Endothelial cell of umbilical vein (primary cell): ENCODE data around the gene HS3ST1. TPM values are rescaled to one million over a fixed set of nuclear protein-coding genes. Genes with fewer than 3 reads are reported as not detected.

Experiments
- BruUV-seq: library from RNA; stranded (reverse); fragments of 400-500 nt; replicated peaks from 2 replicates; lab custom pipeline; 2021; lab: Mats Ljungman, UMichigan
- CTCF ChIA-PET: fragments of 300-600, 350-600 bp; sonication (Branson Sonifier 250); formaldehyde crosslinking; loops from one replicate; lab custom pipeline; 2021; ENCODE audit warnings: antibody characterized with exemption, inconsistent platforms; lab: Charles Lee
- POLR2A ChIA-PET: fragments of 300-600, 350-600 bp; sonication (Branson Sonifier 250); formaldehyde crosslinking; loops from one replicate; lab custom pipeline; 2021; ENCODE audit warnings: antibody characterized with exemption, inconsistent platforms; lab: Charles Lee
- DNase-seq: peaks from one replicate; pipeline ENCODE4 v3.0.0-alpha.2; 2011; ENCODE audit warnings: low read depth, low spot score
- FAIRE-seq: peaks from 2 replicates; lab custom pipeline; 2011; peaks lifted over from hg19 to GRCh38; lab: Jason Lieb, UNC
- H2AFZ ChIP-seq: 2 replicates; pipeline ENCODE4 v1.6.0; 2012; ENCODE audit warnings: low read depth, low read length, control low read depth, inconsistent platforms
- H3K27ac ChIP-seq: 2 replicates; pipeline ENCODE4 v1.5.1; 2011; ENCODE audit warnings: low read depth, mild to moderate bottlenecking, control low read depth, low read length, moderate library complexity; ENCODE audit not compliant: insufficient read depth
- H3K27me3 ChIP-seq, 2 experiments: 2 replicates each; pipeline versions ENCODE4 v1.6.0 to v1.6.1; 2011; ENCODE audit warnings: low read length in 2 of 2, mixed read lengths in 1 of 2; ENCODE audit not compliant: control insufficient read depth in 2 of 2, insufficient read depth in 2 of 2
- H3K36me3 ChIP-seq, 2 experiments: 2 replicates in 1 of 2; 3 replicates in 1 of 2; pipeline ENCODE4 v1.5.1; 2011; ENCODE audit warnings: low read length in 2 of 2, mild to moderate bottlenecking in 1 of 2, moderate library complexity in 1 of 2; ENCODE audit not compliant: control insufficient read depth in 2 of 2, insufficient read depth in 2 of 2; ENCODE audit errors: extremely low read depth in 1 of 2
- H3K4me1 ChIP-seq: 3 replicates; pipeline ENCODE4 v1.5.1; 2011; ENCODE audit warnings: mild to moderate bottlenecking, low read length; ENCODE audit not compliant: control insufficient read depth, insufficient read depth; ENCODE audit errors: extremely low read depth
- H3K4me2 ChIP-seq: 2 replicates; pipeline ENCODE4 v1.6.1; 2011; ENCODE audit warnings: low read length, control low read depth, mixed read lengths; ENCODE audit not compliant: insufficient read depth
- H3K4me3 ChIP-seq, 3 experiments: fragments of 200-600 bp in 1 of 3; sonication (generic), shearing (Covaris generic) in 1 of 3; replicated peaks in 1 of 3; 2 replicates each; pipeline ENCODE4 v1.5.1; 2011 to 2016; ENCODE audit warnings: control low read depth in 3 of 3, low read length in 3 of 3, mild to moderate bottlenecking in 2 of 3, inconsistent platforms in 1 of 3, low read depth in 1 of 3, moderate library complexity in 1 of 3; ENCODE audit not compliant: insufficient read depth in 1 of 3
- H3K79me2 ChIP-seq: 2 replicates; pipeline ENCODE4 v1.6.0; 2012; ENCODE audit warnings: low read length, inconsistent platforms; ENCODE audit not compliant: control insufficient read depth, insufficient read depth
- H3K9ac ChIP-seq: replicated peaks from 2 replicates; pipeline ENCODE3; 2011; ENCODE audit warnings: low read length, control low read depth; ENCODE audit not compliant: insufficient read depth; ENCODE audit errors: extremely low read depth
- H3K9me1 ChIP-seq: replicated peaks from 3 replicates; pipeline ENCODE4 v1.6.0; 2011; ENCODE audit warnings: mild to moderate bottlenecking, low read length; ENCODE audit not compliant: control insufficient read depth, insufficient read depth; ENCODE audit errors: extremely low read depth
- H3K9me3 ChIP-seq: replicated peaks from 2 replicates; pipeline ENCODE4 v1.5.1; 2012; ENCODE audit warnings: low read length, inconsistent platforms; ENCODE audit not compliant: control insufficient read depth, insufficient read depth
- H4K20me1 ChIP-seq: replicated peaks from 2 replicates; pipeline ENCODE3; 2011; ENCODE audit warnings: mild to moderate bottlenecking, low read length; ENCODE audit not compliant: control insufficient read depth, insufficient read depth; ENCODE audit errors: extremely low read depth
- EZH2 ChIP-seq: IDR thresholded peaks from 2 replicates; pipeline ENCODE4 v1.6.1; 2012; ENCODE audit warnings: borderline replicate concordance, low read depth, mild to moderate bottlenecking, moderate library complexity, low read length, inconsistent platforms; ENCODE audit not compliant: severe bottlenecking
- FOS ChIP-seq: IDR thresholded peaks from 2 replicates; pipeline ENCODE4 v1.6.1; 2011; ENCODE audit warnings: mild to moderate bottlenecking, low read length, moderate library complexity, borderline replicate concordance; ENCODE audit not compliant: insufficient read depth
- GATA2 ChIP-seq: IDR thresholded peaks from 2 replicates; pipeline ENCODE4 v1.7.0; 2011; ENCODE audit warnings: low read depth, mild to moderate bottlenecking, moderate library complexity, mixed read lengths, low read length; ENCODE audit not compliant: insufficient read length, insufficient read depth
- JUN ChIP-seq: IDR thresholded peaks from 2 replicates; pipeline ENCODE4 v1.6.1; 2011; ENCODE audit warnings: borderline replicate concordance, low read depth; ENCODE audit not compliant: insufficient read length, insufficient read depth
- MAX ChIP-seq: IDR thresholded peaks from 2 replicates; pipeline ENCODE4 v1.6.1; 2011; ENCODE audit not compliant: insufficient read depth, insufficient read length
- MYC ChIP-seq: IDR thresholded peaks from one replicate; pipeline ENCODE4 v1.6.1; 2011; ENCODE audit warnings: mild to moderate bottlenecking, low read depth, low read length
- POLR2A ChIP-seq: IDR thresholded peaks from 2 replicates; pipeline ENCODE4 v1.6.1; 2012; ENCODE audit warnings: low read depth, mild to moderate bottlenecking, control low read depth, low read length
- POLR2AphosphoS5 ChIP-seq: IDR thresholded peaks from 2 replicates; pipeline ENCODE4 v1.6.1; 2012; ENCODE audit warnings: low read depth, mild to moderate bottlenecking, control low read depth, low read length, moderate library complexity; ENCODE audit not compliant: insufficient read depth
- dilution Hi-C: fragments of 300-500 bp; cut with MboI; formaldehyde crosslinking; loops from one replicate; pipeline ENCODE4 v1.15.0; 2019; ENCODE audit warnings: low sequenced_read_pairs; ENCODE audit not compliant: extremely low pct_ligation_motif_present
- intact Hi-C: fragments of 100-400 bp; cut with micrococcal nuclease; formaldehyde crosslinking; loops from one replicate; pipeline ENCODE4 v1.10.0; 2022
- polyA plus RNA-seq, 4 experiments: library from polyadenylated mRNA; depleted of rRNA in 3 of 4; stranded (reverse) in 3 of 4; unstranded in 1 of 4; fragments of >200 nt; gene quantifications; 2 replicates each; pipeline versions ENCODE4 v1.2.1 to v1.2.3, GENCODE V29; 2011 to 2012; ENCODE audit warnings: missing spikeins in 1 of 4
- total RNA-seq: library from RNA; stranded (reverse); gene quantifications from 2 replicates; pipeline ENCODE4 v1.2.3, GENCODE V29; 2021
- TF ChIP-seq, protein P1 (sequence below), 2 donors: IDR thresholded peaks; 1 replicate in 1 of 2; 2 replicates in 1 of 2; pipeline ENCODE4 v1.5.1; 2011; ENCODE audit warnings: low read length in 2 of 2, mild to moderate bottlenecking in 2 of 2, moderate library complexity in 2 of 2, control low read depth in 1 of 2, inconsistent platforms in 1 of 2, low read depth in 1 of 2; ENCODE audit not compliant: insufficient read depth in 1 of 2; ENCODE audit errors: extremely low read depth in 1 of 2

Gene HS3ST1
- total and polyA plus RNA-seq, 2 donors (not counting 3 experiments of a cell fraction or from before 2014, with no cell fraction given), result 0.14 to 1.3 TPM

- POLR2A ChIA-PET, result no interaction called here
- CTCF ChIA-PET, result interaction anchor here (0.8 to 1.9 kb wide), 8 partner anchors 10 to 1198 kb away, joined by 3 to 17 read pairs (median 6); no protein-coding TSS in a partner anchor
- Histone ChIP-seq H3K27me3 (no peaks in the 10 kb centered on the region), H2AFZ (no peak overlapping the region), H3K79me2 (no peaks in the 10 kb centered on the region), H3K4me2 (no peak overlapping the region), H3K4me1 (no peaks in the 10 kb centered on the region), H3K9me3 (no peaks in the 10 kb centered on the region), H3K4me3 (no peak overlapping the region), H3K9ac (no peak overlapping the region), H3K27ac (no peak overlapping the region), H3K36me3 (no peaks in the 10 kb centered on the region), H3K9me1 (no peaks in the 10 kb centered on the region), H4K20me1 (no peaks in the 10 kb centered on the region)
- dilution Hi-C loops, result no loop called here
- no peak for TF ChIP-seq FOS
- no peak for TF ChIP-seq MYC
- TF ChIP-seq, protein P1, sequence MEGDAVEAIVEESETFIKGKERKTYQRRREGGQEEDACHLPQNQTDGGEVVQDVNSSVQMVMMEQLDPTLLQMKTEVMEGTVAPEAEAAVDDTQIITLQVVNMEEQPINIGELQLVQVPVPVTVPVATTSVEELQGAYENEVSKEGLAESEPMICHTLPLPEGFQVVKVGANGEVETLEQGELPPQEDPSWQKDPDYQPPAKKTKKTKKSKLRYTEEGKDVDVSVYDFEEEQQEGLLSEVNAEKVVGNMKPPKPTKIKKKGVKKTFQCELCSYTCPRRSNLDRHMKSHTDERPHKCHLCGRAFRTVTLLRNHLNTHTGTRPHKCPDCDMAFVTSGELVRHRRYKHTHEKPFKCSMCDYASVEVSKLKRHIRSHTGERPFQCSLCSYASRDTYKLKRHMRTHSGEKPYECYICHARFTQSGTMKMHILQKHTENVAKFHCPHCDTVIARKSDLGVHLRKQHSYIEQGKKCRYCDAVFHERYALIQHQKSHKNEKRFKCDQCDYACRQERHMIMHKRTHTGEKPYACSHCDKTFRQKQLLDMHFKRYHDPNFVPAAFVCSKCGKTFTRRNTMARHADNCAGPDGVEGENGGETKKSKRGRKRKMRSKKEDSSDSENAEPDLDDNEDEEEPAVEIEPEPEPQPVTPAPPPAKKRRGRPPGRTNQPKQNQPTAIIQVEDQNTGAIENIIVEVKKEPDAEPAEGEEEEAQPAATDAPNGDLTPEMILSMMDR (IDR thresholded peaks at IDR 0.05; ENCODE audit: extremely low read depth in 1 of 2, insufficient read depth in 1 of 2, low read depth in 1 of 2, low read length in 2 of 2), result no peak
- TF ChIP-seq POLR2AphosphoS5, result no peak
- TF ChIP-seq MAX, result no peak
- TF ChIP-seq EZH2, result no peak
- no peak for TF ChIP-seq GATA2
- TF ChIP-seq POLR2A, result no peak
- TF ChIP-seq JUN, result no peak
- no TSS peak for BruUV-seq
- DNase-seq, result no peak
- no peak for FAIRE-seq
- intact Hi-C loops, result no loop called here
These were observed 6.9 kb upstream of the HS3ST1 start for GRCh38 chr4:11435557-11435956.
